Measurements from ENCODE around the gene PSAPL1.

- no peak for TF ChIP-seq CTCF (IDR thresholded peaks at IDR 0.05)
- TF ChIP-seq POLR2AphosphoS5 (IDR thresholded peaks at IDR 0.05) = no peak
Measured at GRCh38 chr4:7389719-7390118, 45.0 kb downstream of the PSAPL1 start.
